ENCODE data around the gene PCAT7. TPM values are rescaled to one million over a fixed set of nuclear protein-coding genes. Genes with fewer than 3 reads are reported as not detected.
"Not testable (repeated sequence)": the region's sequence is repeated elsewhere in the genome, so short reads cannot be mapped to it uniquely, and the experiment has no call there.

The PCAT7 gene
- under 1 TPM in 2 of 6 donors, not detected in 4; 0.10 to 0.24 TPM for total RNA-seq

DNA sequence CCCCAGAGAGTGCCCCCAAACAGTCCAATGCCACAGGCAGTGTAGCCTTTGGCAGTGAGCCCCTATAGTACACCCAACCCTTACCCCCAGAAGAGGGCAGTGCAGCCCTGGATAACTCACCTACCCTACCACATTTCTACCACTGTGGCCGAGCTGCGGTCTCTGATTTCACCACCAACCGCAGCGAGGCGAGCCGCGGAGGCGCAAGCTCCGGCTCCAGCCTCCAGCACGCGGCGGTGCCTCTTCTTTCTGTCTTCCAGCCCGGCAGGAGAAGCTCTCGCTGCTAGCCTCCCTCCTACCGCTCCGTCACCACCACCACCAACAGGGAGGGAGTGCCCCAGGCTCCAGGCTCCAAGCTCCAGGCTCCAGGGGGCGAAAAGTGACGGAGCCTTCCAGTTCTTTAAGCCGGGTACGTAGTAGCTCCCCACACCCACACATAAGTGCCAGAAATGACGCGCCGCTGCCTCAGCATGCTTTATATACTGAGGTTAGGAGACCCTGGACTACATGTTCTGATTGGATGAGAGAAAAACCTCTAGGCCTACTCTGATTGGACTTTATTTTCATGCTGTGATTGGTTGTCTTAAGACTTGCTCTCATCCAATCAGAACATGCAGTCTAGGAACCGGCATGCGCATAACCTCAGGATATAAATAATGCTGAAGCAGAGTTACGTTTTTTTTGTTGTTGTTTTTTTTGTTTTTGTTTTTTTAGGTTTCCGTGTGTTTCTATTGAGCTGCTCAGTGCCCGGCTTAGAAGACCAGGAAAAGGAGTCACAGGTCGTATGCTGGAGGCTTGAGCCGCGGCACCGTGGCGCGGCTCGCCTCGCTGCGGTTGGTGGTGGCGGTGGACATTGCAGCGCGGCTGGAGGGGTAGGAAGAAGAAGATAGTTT lies at the start of gene PCAT7:
PCAT7 (plus strand) TSS at position 645 of the 893 bp plus-strand sequence.
- WGBS, 2 donors = 81 to 85% methylated on average over 40 of the region's 40 CpGs
- H3K4me1 ChIP-seq = no peaks in the 10 kb centered on the region
- ATAC-seq (ENCODE audit: low FRiP score in 2 of 2) (peak; percentile 81 to 84), DNase-seq (peak; percentile 44 to 85)
- H3K9me3 ChIP-seq = no peaks in the 10 kb centered on the region
- no peaks in the 10 kb centered on the region for H3K36me3 ChIP-seq
- no peaks in the 10 kb centered on the region for H3K27me3 ChIP-seq
- TF ChIP-seq EP300 (IDR thresholded peaks at IDR 0.05) = no peak
- TF ChIP-seq POLR2AphosphoS5 (IDR thresholded peaks at IDR 0.05) = no peak
- TF ChIP-seq, protein P1, sequence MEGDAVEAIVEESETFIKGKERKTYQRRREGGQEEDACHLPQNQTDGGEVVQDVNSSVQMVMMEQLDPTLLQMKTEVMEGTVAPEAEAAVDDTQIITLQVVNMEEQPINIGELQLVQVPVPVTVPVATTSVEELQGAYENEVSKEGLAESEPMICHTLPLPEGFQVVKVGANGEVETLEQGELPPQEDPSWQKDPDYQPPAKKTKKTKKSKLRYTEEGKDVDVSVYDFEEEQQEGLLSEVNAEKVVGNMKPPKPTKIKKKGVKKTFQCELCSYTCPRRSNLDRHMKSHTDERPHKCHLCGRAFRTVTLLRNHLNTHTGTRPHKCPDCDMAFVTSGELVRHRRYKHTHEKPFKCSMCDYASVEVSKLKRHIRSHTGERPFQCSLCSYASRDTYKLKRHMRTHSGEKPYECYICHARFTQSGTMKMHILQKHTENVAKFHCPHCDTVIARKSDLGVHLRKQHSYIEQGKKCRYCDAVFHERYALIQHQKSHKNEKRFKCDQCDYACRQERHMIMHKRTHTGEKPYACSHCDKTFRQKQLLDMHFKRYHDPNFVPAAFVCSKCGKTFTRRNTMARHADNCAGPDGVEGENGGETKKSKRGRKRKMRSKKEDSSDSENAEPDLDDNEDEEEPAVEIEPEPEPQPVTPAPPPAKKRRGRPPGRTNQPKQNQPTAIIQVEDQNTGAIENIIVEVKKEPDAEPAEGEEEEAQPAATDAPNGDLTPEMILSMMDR (IDR thresholded peaks at IDR 0.05) = peak in 5 of 6 experiments; percentile 19 to 66 (median 39)
- TF ChIP-seq POLR2A (IDR thresholded peaks at IDR 0.05) = no peak
- no peak within 1 kb of the TSS for H3K27ac ChIP-seq
- H3K4me3 ChIP-seq = peak within 1 kb of the TSS in 1 of 4 donors; percentile 22

DNA sequence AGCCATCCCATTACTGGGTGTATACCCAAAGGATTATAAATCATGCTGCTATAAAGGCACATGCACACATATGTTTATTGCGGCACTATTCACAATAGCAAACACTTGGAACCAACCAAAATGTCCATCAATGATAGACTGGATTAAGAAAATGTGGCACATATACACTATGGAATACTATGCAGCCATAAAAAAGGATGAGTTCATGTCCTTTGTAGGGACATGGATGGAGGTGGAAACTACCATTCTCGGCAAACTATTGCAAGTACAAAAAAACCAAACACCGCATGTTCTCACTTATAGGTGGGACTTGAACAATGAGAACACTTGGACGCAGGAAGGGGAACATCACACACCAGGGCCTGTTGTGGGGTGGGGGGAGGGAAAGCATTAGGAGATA lies 48.5 kb upstream of the PCAT7 start:
- not testable (repeated sequence) for ATAC-seq (ENCODE audit: low FRiP score in 2 of 2); H3K27me3 ChIP-seq; H3K9me3 ChIP-seq; H3K4me1 ChIP-seq; H3K36me3 ChIP-seq; H3K27ac ChIP-seq; DNase-seq; H3K4me3 ChIP-seq
- 87 to 97% methylated on average over 3 to 4 of the region's 4 CpGs for WGBS, 2 donors

DNA sequence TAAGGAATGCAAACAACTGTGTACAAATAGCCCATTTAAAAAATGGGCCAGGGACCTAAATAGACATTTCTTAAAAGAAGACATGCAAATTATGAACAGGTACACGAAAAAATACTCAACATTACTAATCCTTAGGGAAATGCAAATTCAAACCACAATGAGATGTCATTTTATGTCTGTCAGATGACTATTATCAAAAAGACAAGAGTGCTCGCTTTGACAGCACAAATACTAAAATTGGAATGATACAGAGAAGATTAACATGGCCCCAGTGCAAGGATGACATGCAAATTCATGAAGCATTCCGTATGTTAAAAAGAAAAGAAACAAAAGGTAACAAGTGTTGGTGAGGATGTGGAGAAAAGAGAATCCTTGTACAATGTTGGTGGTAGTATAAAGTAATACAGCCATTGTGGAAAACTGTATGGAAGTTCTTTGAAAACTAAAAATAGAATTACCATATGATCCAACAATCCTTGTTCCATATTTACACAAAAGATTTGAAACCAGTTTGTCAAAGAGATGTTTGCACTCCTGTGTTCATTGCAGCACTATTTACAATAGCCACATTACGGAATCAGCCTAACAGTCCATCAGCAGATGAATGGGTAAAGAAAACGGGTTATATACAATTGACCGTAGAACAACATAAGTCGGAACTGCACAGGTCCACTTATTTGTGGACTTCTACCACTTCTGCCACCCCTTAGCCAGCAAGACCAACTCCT lies 47.2 kb upstream of the PCAT7 start:
- H3K36me3 ChIP-seq = no peaks in the 10 kb centered on the region
- H3K27ac ChIP-seq = no peak overlapping the region
- DNase-seq (no peak), ATAC-seq (ENCODE audit: low FRiP score in 2 of 2) (no peak)
- no peaks in the 10 kb centered on the region for H3K27me3 ChIP-seq
- no peaks in the 10 kb centered on the region for H3K4me1 ChIP-seq
- no peak overlapping the region for H3K4me3 ChIP-seq
- no peak for TF ChIP-seq POLR2AphosphoS5 (IDR thresholded peaks at IDR 0.05)
- TF ChIP-seq POLR2A (IDR thresholded peaks at IDR 0.05) = no peak
- TF ChIP-seq, protein P1 (IDR thresholded peaks at IDR 0.05) = no peak
- TF ChIP-seq EP300 (IDR thresholded peaks at IDR 0.05) = no peak
- 80 to 87% methylated on average over 7 of the region's 7 CpGs for WGBS, 2 donors
- H3K9me3 ChIP-seq = no peaks in the 10 kb centered on the region

DNA sequence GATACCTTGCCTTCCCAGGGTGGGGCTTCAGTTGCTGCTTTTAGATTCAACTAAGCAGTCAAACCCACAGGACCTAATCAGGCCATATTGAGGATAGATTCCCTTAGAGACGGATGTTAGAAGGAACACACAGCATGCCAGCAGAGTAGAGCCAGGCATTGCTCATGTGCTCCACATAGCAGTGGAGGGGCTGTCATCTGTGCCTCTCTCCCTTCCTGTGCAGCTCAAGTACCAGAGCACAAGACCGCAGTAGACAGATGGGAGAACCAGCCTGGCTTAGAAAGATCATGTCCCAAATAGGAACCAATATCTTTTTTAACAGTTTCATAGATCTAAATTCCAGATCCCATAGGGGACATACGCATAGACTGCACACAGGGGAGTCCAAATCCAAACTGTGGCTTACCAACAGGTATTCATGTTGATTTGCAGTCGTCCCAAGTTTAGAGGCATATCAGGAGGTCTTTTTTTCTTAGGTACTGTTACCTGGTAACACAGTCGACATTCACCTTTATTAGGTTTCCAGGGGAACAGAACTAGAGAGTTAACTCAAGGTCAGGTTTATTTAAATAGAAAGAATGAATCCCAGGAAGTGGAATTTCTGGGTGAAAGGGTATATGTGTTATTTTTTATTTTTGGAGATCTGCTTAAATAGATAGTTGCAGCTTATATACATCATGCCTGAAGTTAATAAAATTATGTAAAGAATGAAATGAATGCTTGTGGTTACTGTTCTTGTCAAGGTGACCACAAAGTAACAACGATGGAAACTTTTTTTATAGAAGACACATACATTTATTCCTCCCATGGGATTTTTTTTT lies 43.5 kb upstream of the PCAT7 start:
- Histone ChIP-seq H3K4me3 (no peak overlapping the region), H3K36me3 (no peaks in the 10 kb centered on the region), H3K27me3 (no peaks in the 10 kb centered on the region), H3K4me1 (no peaks in the 10 kb centered on the region), H3K27ac (no peak overlapping the region), H3K9me3 (no peaks in the 10 kb centered on the region)
- no peak for ATAC-seq (ENCODE audit: low FRiP score in 2 of 2)
- no peak for DNase-seq
- WGBS, 2 donors = 46 to 52% methylated on average over 6 of the region's 6 CpGs
- TF ChIP-seq, protein P1 (IDR thresholded peaks at IDR 0.05) = no peak
- TF ChIP-seq POLR2AphosphoS5 (IDR thresholded peaks at IDR 0.05) = no peak
- no peak for TF ChIP-seq POLR2A (IDR thresholded peaks at IDR 0.05)
- no peak for TF ChIP-seq EP300 (IDR thresholded peaks at IDR 0.05)

DNA sequence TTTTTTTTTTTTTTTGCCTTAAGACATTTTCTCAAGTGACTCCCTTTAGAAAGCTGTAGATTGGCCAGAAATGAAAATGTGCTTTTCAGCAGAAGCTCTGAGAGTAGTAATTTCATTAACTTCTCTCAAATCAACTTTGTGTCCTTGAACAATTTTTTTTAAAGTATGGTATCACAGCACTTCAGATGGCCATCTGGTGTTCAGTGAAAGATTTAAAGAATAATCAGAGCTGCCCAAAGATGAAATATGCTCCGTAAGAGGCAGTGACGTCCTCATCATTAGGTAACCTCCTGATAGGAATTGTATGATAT lies 43.0 kb upstream of the PCAT7 start:
- TF ChIP-seq POLR2A (IDR thresholded peaks at IDR 0.05) (no peak), POLR2AphosphoS5 (IDR thresholded peaks at IDR 0.05) (no peak), EP300 (IDR thresholded peaks at IDR 0.05) (no peak)
- TF ChIP-seq, protein P1 (IDR thresholded peaks at IDR 0.05) = no peak
- DNase-seq (no peak), ATAC-seq (ENCODE audit: low FRiP score in 2 of 2) (no peak)
- WGBS, 2 donors = 80 to 88% methylated on average over 2 of the region's 2 CpGs
- Histone ChIP-seq H3K9me3 (no peaks in the 10 kb centered on the region), H3K36me3 (no peaks in the 10 kb centered on the region), H3K4me3 (no peak overlapping the region), H3K27ac (no peak overlapping the region), H3K4me1 (no peaks in the 10 kb centered on the region), H3K27me3 (no peaks in the 10 kb centered on the region)

Data from upper lobe of left lung (tissue), 6 donors.